Esophagus (tissue), 2 donors: ENCODE measurements around the gene TBC1D2B. TPM values are rescaled to one million over a fixed set of nuclear protein-coding genes. Genes with fewer than 3 reads are reported as not detected.

ENCODE experiments used
- H3K27ac ChIP-seq, 2 donors: one replicate each; pipeline ENCODE4 v1.5.1; 2013; ENCODE audit warnings: low read depth in 2 of 2, mild to moderate bottlenecking in 2 of 2, inconsistent platforms in 1 of 2, low read length in 1 of 2, moderate library complexity in 1 of 2
- H3K27me3 ChIP-seq, 2 donors: one replicate each; pipeline ENCODE4 v1.6.1; 2013; ENCODE audit warnings: low read length in 2 of 2, control low read depth in 1 of 2, mild to moderate bottlenecking in 1 of 2; ENCODE audit not compliant: insufficient read depth in 2 of 2, control insufficient read depth in 1 of 2
- H3K36me3 ChIP-seq, 2 donors: one replicate each; pipeline ENCODE4 v1.6.1; 2013; ENCODE audit warnings: low read length in 1 of 2; ENCODE audit not compliant: control insufficient read depth in 2 of 2, insufficient read depth in 2 of 2
- H3K4me1 ChIP-seq, 2 donors: one replicate each; pipeline ENCODE4 v1.6.1; 2013; ENCODE audit warnings: low read length in 1 of 2; ENCODE audit not compliant: control insufficient read depth in 2 of 2, insufficient read depth in 2 of 2
- H3K4me3 ChIP-seq, 2 donors: one replicate each; pipeline ENCODE4 v1.5.1; 2013; ENCODE audit warnings: low read length in 2 of 2, mild to moderate bottlenecking in 2 of 2, low read depth in 1 of 2, moderate library complexity in 1 of 2
- H3K9me3 ChIP-seq, 2 donors: one replicate each; pipeline ENCODE4 v1.6.1; 2013; ENCODE audit warnings: mild to moderate bottlenecking in 2 of 2, low read depth in 1 of 2, low read length in 1 of 2, moderate library complexity in 1 of 2; ENCODE audit not compliant: control insufficient read depth in 2 of 2, insufficient read depth in 1 of 2
- WGBS, 2 donors: extraction: QIAGEN DNeasy Blood & Tissue Kit; methylation state at CpG; one replicate each; pipeline ENCODE4 v1.1.7; 2013; 5-methylcytosine and 5-hydroxymethylcytosine counted together
- polyA plus RNA-seq, 2 donors: library from polyadenylated mRNA; stranded (reverse); fragments of 200-250 nt; gene quantifications; one replicate each; pipeline ENCODE4 v1.2.3, GENCODE V29; 2013
- donor health status: healthy with polysubstance abuse.
- donor health status: Bipolar disorder and iron deficiency.

Gene TBC1D2B
- polyA plus RNA-seq, 2 donors, result 5.1 to 7.0 TPM

- Histone ChIP-seq H3K27me3 (no peaks in the 10 kb centered on the region), H3K9me3 (no peaks in the 10 kb centered on the region), H3K27ac (peak overlapping the region; percentile 85 to 89), H3K4me3 (peak overlapping the region in 1 of 2 donors; percentile 80), H3K4me1 (peaks cover 0 to 5% of the 10 kb centered on the region in 2 donors), H3K36me3 (no peaks in the 10 kb centered on the region)
- 16 to 21% methylated on average over 7 of the region's 7 CpGs for WGBS, 2 donors
Measured at GRCh38 chr15:78075490-78076230, 1.9 kb downstream of the TBC1D2B start.

DNA sequence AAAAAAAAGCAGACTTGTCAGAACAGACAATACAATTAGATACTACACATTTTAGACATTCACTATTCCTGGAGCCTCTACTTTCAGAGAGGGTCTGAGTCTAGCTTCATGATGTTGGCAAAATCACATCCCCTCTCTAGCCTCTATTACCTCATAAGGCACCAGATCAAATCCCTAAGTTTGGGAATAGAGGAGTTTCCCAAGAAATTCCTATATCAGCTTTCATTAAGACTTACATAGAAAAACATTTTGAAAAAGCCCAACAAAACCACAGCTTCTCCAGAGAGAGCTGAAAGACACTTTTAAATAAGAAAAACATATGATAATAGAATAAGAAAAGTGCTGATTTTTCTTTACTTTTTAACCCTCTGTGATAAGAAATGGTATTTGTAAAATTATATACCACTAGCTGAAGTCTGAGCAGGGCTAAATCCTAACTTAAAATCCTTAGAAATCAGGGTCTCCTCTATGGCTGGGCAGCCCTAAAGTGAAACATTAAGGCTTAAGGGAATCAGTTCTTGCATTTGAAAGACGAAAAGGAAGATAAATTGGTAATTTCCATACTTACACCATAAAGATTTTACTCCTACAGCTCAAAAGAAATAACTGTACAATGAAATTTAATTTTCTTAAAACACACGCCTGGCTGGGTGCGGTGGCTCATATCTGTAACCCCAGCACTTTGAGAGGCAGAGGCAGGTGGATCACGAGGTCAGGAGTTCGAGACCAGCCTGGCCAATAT, 4.3 kb downstream of the TBC1D2B start:
- 85 to 90% methylated on average over 5 of the region's 5 CpGs for WGBS, 2 donors
- Histone ChIP-seq H3K27me3 (no peaks in the 10 kb centered on the region), H3K27ac (no peak overlapping the region), H3K4me3 (no peak overlapping the region), H3K4me1 (peaks cover 0 to 8% of the 10 kb centered on the region in 2 donors), H3K9me3 (no peaks in the 10 kb centered on the region), H3K36me3 (no peaks in the 10 kb centered on the region)

GRCh38 chr15:78072080-78072892, 5.2 kb downstream of the TBC1D2B start:
- no peaks in the 10 kb centered on the region for H3K27me3 ChIP-seq
- peak overlapping the region; percentile 4 to 66 for H3K27ac ChIP-seq
- no peak overlapping the region for H3K4me3 ChIP-seq
- peaks cover 3 to 11% of the 10 kb centered on the region in 2 donors for H3K4me1 ChIP-seq
- WGBS, 2 donors, result 50 to 56% methylated on average over 9 of the region's 9 CpGs
- no peaks in the 10 kb centered on the region for H3K36me3 ChIP-seq
- no peaks in the 10 kb centered on the region for H3K9me3 ChIP-seq

DNA sequence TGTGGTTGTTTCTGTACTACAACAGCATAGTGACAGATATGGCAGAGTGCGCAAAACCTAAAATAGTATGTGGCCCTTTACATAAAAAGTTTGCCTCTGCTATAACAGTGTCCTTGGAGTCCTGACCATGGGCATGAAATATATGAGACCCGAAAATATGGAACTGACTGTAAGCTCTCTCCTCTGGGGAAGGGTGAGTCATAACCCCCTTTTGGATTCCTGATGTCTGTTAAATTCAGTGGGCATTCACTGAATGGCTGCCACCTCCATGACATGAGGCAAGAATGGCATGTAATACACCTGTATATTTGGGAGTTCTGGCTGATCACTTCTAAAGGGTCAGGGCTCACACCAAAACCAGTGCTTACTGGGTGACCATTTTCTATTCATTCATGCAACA, 6.1 kb downstream of the TBC1D2B start:
- H3K27ac ChIP-seq, result peak overlapping the region in 1 of 2 donors; percentile 4
- no peak overlapping the region for H3K4me3 ChIP-seq
- H3K9me3 ChIP-seq, result no peaks in the 10 kb centered on the region
- no peaks in the 10 kb centered on the region for H3K36me3 ChIP-seq
- WGBS, 2 donors, result 61 to 81% methylated on average over 2 of the region's 2 CpGs
- H3K4me1 ChIP-seq, result peaks cover 6 to 14% of the 10 kb centered on the region in 2 donors
- H3K27me3 ChIP-seq, result no peaks in the 10 kb centered on the region

DNA sequence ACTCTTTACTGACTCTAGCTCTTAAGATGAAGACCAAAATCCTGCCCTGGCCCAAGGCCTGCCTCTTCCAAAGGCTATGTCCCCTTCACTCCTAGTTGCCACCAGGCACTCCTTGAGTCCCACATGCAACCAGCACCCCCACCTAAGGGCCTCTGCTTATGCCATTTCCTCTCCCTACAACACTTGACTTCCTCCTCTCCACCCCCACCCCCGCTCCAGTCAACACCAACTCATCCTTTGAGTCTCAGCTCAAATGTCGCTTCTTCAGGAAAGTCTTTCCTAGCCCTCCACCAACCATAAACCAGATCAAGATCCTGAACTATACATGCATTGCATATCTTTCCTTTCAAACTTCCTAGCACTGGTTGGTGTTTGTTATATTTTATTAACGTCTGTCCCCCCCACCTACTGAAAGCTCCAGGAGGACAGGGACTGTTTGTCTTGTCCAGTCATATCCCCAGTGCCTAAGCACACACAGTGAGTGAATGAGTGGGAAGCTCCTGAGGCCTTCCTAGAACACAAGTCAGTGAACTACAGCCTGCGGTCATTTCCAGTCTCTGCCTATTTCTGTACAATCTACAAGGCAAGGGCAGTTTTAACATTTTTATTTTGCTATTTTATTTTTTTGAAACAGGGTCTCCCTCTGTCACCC, 7.3 kb downstream of the TBC1D2B start:
- no peak overlapping the region for H3K4me3 ChIP-seq
- H3K4me1 ChIP-seq, result peaks cover 6 to 16% of the 10 kb centered on the region in 2 donors
- H3K27ac ChIP-seq, result no peak overlapping the region
- no peaks in the 10 kb centered on the region for H3K36me3 ChIP-seq
- no peaks in the 10 kb centered on the region for H3K27me3 ChIP-seq
- 73 to 75% methylated on average over 4 of the region's 4 CpGs for WGBS, 2 donors
- no peaks in the 10 kb centered on the region for H3K9me3 ChIP-seq

DNA sequence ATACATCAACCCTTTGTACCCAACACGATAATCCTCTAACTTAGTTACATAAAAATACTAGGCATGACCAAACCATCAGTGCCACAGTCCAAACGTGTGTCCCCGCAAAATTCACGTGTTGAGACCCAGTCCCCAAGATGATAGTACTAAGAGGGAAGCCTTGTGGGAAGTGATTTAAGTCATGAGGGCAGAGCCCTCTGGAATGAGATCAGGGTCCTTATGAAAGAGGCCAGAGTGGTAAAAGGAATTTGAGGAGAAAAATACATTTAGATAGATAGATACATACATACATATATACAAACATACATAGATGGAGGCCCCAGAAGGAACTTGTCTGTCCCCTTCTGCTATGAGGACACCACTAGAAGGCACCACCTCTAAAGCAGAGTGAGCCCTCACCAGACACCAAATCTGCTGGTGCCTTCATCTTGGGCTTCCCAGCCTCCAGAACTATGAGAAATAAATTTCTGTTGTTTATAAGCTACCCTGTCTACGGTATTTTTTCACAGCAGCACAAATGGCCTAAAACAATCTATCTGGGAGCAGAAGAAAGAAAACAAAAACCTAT, 8.0 kb downstream of the TBC1D2B start:
- H3K27me3 ChIP-seq, result no peaks in the 10 kb centered on the region
- no peak overlapping the region for H3K4me3 ChIP-seq
- no peaks in the 10 kb centered on the region for H3K9me3 ChIP-seq
- H3K36me3 ChIP-seq, result no peaks in the 10 kb centered on the region
- peak overlapping the region in 1 of 2 donors; percentile 32 for H3K27ac ChIP-seq
- WGBS, 2 donors, result 60 to 70% methylated on average over 5 of the region's 5 CpGs
- H3K4me1 ChIP-seq, result peaks cover 6 to 18% of the 10 kb centered on the region in 2 donors

DNA sequence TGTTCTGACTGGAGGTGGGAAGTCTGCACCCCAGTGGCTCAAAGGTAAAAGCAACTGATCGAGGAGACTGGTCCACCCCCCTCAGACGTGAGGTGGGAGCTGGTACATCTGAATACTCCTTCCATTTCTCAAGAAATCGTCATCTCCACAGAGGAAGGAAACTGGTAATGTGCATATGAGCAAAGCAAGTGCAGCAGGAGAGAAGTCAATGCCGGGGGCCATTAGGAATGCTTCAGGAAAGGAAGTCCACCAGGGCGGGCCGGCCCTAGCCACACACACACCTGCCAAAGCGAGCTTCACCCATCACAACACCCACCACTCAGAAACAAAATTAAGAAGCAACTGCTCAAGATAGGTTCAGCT, 8.5 kb downstream of the TBC1D2B start:
- no peaks in the 10 kb centered on the region for H3K27me3 ChIP-seq
- WGBS, 2 donors, result 65 to 70% methylated on average over 7 of the region's 7 CpGs
- no peaks in the 10 kb centered on the region for H3K36me3 ChIP-seq
- H3K4me3 ChIP-seq, result no peak overlapping the region
- H3K4me1 ChIP-seq, result peaks cover 6 to 18% of the 10 kb centered on the region in 2 donors
- H3K27ac ChIP-seq, result peak overlapping the region in 1 of 2 donors; percentile 43
- H3K9me3 ChIP-seq, result no peaks in the 10 kb centered on the region

GRCh38 chr15:78067328-78068228, 9.9 kb downstream of the TBC1D2B start:
- 13 to 30% methylated on average over 1 of the region's 1 CpG for WGBS, 2 donors

More at GRCh38 chr15:78067328-78068228, 9.9 kb downstream of the TBC1D2B start:
- no peak overlapping the region for H3K4me3 ChIP-seq
- H3K9me3 ChIP-seq, result no peaks in the 10 kb centered on the region
- no peaks in the 10 kb centered on the region for H3K27me3 ChIP-seq
- H3K27ac ChIP-seq, result peak overlapping the region; percentile 53 to 78
- H3K4me1 ChIP-seq, result peaks cover 6 to 18% of the 10 kb centered on the region in 2 donors
- no peaks in the 10 kb centered on the region for H3K36me3 ChIP-seq
